ENCODE data around the gene ADGRB2. TPM values are rescaled to one million over a fixed set of nuclear protein-coding genes. Genes with fewer than 3 reads are reported as not detected.
A peak's percentile ranks its signal among the peaks of the same experiment; 100 is the strongest.

The ADGRB2 gene
- total RNA-seq, 2 experiments from 2014 or later = 0.39 to 0.71 TPM

GRCh38 chr1:31750858-31751510 is 13.2 kb downstream of the ADGRB2 start:
- POLR2A ChIA-PET = no interaction called here
- Mint-ChIP-seq H3K4me1 (ENCODE audit: low read depth) (peaks cover 13% of the 10 kb centered on the region), H3K9me3 (no peaks in the 10 kb centered on the region), H3K36me3 (ENCODE audit: low read depth) (no peaks in the 10 kb centered on the region), H3K27me3 (no peaks in the 10 kb centered on the region), H3K27ac (no peak overlapping the region), H3K4me3 (no peak overlapping the region)
- Histone ChIP-seq H3K27ac (ENCODE audit: low read depth in 1 of 2, low read length in 2 of 2) (no peak overlapping the region), H3K9me3 (ENCODE audit: control insufficient read depth in 1 of 2, insufficient read depth in 1 of 2, low read length in 2 of 2) (no peaks in the 10 kb centered on the region), H3K36me3 (ENCODE audit: insufficient read depth, low read length) (no peaks in the 10 kb centered on the region), H3K4me1 (ENCODE audit: insufficient read depth, low read length) (peaks cover 27% of the 10 kb centered on the region), H3K27me3 (ENCODE audit: control insufficient read depth in 1 of 2, insufficient read depth in 2 of 2, low read length in 2 of 2) (no peaks in the 10 kb centered on the region), H3K4me3 (ENCODE audit: low read length) (no peak overlapping the region)
- ATAC-seq (ENCODE audit: poor library complexity) (peak; percentile 59), DNase-seq (peak in 6 of 14 experiments; percentile 6 to 70 (median 31))
- no peak for TF ChIP-seq CTCF (IDR thresholded peaks at IDR 0.05)
- CTCF ChIA-PET = no interaction called here
- intact Hi-C loops (cut with DNase I, micrococcal nuclease) = no loop called here

GRCh38 chr1:31749785-31750735 is 14.1 kb downstream of the ADGRB2 start:
- no peaks in the 10 kb centered on the region for H3K36me3 ChIP-seq (ENCODE audit: insufficient read depth, low read length)
- ChIA-PET CTCF (no interaction called here), POLR2A (no interaction called here)
- no peaks in the 10 kb centered on the region for H3K27me3 Mint-ChIP-seq
- no peak overlapping the region for H3K27ac Mint-ChIP-seq
- intact Hi-C loops (cut with DNase I, micrococcal nuclease) = no loop called here
- peaks cover 13% of the 10 kb centered on the region for H3K4me1 Mint-ChIP-seq (ENCODE audit: low read depth)
- DNase-seq (no peak), ATAC-seq (ENCODE audit: poor library complexity) (no peak)
- no peaks in the 10 kb centered on the region for H3K9me3 ChIP-seq (ENCODE audit: control insufficient read depth in 1 of 2, insufficient read depth in 1 of 2, low read length in 2 of 2)
- H3K36me3 Mint-ChIP-seq (ENCODE audit: low read depth) = no peaks in the 10 kb centered on the region
- TF ChIP-seq CTCF (IDR thresholded peaks at IDR 0.05) = no peak
- no peak overlapping the region for H3K27ac ChIP-seq (ENCODE audit: low read depth in 1 of 2, low read length in 2 of 2)
- peaks cover 36% of the 10 kb centered on the region for H3K4me1 ChIP-seq (ENCODE audit: insufficient read depth, low read length)
- H3K4me3 Mint-ChIP-seq = no peak overlapping the region
- H3K27me3 ChIP-seq (ENCODE audit: control insufficient read depth in 1 of 2, insufficient read depth in 2 of 2, low read length in 2 of 2) = no peaks in the 10 kb centered on the region
- no peak overlapping the region for H3K4me3 ChIP-seq (ENCODE audit: low read length)
- H3K9me3 Mint-ChIP-seq = no peaks in the 10 kb centered on the region

GRCh38 chr1:31748365-31748764 is 15.8 kb downstream of the ADGRB2 start:
- H3K27ac ChIP-seq (ENCODE audit: low read depth in 1 of 2, low read length in 2 of 2) = no peak overlapping the region
- no peak overlapping the region for H3K4me3 ChIP-seq (ENCODE audit: low read length)
- no peaks in the 10 kb centered on the region for H3K36me3 ChIP-seq (ENCODE audit: insufficient read depth, low read length)
- Mint-ChIP-seq H3K4me3 (no peak overlapping the region), H3K36me3 (ENCODE audit: low read depth) (no peaks in the 10 kb centered on the region), H3K9me3 (no peaks in the 10 kb centered on the region), H3K27ac (no peak overlapping the region), H3K4me1 (ENCODE audit: low read depth) (peaks cover 13% of the 10 kb centered on the region), H3K27me3 (no peaks in the 10 kb centered on the region)
- peaks cover 51% of the 10 kb centered on the region for H3K4me1 ChIP-seq (ENCODE audit: insufficient read depth, low read length)
- H3K9me3 ChIP-seq (ENCODE audit: control insufficient read depth in 1 of 2, insufficient read depth in 1 of 2, low read length in 2 of 2) = no peaks in the 10 kb centered on the region
- ChIA-PET CTCF (no interaction called here), POLR2A (no interaction called here)
- no peaks in the 10 kb centered on the region for H3K27me3 ChIP-seq (ENCODE audit: control insufficient read depth in 1 of 2, insufficient read depth in 2 of 2, low read length in 2 of 2)
- intact Hi-C loops (cut with DNase I, micrococcal nuclease) = no loop called here
- ATAC-seq (ENCODE audit: poor library complexity) (no peak), DNase-seq (no peak)
- TF ChIP-seq CTCF (IDR thresholded peaks at IDR 0.05) = no peak

Measured in CD4-positive, alpha-beta T cell (primary cell).